ENCODE results near the gene ATOX1.

DNA sequence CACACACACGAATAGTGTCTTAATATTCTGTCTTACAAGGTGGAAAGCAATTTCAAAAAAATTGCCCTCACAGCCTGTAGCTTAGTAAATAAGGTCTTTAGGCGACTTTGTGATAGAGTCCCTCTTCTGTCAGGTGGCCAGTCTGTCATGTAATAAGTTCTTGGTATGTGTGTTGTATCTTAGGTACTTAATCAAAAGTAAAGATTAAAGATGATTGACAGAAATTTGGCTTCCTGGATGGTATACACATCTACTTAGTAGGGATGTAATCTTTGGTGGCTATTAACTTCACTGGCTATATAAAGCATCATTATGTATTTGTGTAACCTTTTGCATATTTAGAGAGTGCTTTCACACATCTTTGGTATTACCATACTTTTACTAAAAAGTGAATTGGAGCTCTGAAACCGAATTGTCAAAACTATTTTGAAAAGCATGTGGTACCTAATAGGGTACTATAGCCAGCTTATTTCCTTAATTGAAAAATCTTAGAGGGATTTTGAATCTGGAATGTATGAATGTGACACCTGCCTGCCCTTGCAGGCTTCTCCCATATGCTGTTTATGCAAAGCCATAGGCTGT, 16.7 kb upstream of the ATOX1 start:
- TF ChIP-seq POLR2A (IDR thresholded peaks at IDR 0.05) (no peak), POLR2AphosphoS5 (IDR thresholded peaks at IDR 0.05) (no peak)
